T-helper 22 cell (primary cell): ENCODE results near the gene HK3.

Source experiments
- DNase-seq: peaks from one replicate; pipeline ENCODE4 v3.0.0-alpha.2; 2020; ENCODE audit warnings: low read depth

HK3 gene

DNA sequence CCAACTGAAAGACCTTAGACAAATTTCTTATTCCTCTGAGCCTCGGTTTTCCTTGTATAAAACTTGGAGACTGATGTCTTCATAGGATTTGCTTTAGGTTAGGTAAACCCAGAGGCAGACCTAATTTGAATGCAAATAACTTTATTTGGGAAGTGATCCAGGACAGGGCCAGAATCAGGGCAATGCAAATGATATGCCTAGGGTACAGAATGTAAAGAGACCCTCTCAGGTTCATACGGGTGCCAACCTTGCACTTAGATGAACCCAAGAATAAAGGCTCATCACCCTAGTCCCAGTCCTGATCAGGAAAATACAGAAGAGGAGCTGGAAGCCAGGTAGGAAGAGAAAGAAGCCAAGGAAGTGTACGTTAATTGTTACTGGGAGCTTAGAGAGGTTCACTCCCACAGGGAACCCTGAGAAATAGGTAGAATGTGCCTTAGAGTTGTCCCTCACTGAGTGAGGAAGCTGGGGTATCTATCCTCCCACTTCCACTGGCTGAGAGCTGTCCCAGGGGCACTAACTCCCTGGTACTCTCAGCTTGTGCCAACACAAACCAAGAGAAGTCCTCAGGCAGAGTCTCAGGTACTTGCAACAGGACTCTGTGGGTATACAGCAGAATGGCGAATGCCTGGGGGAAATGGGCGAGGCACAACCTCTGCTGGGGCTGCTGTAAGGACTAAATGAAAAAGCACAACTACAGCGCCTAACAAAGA, 3.1 kb upstream of the HK3 start:
- DNase-seq = no peak

DNA sequence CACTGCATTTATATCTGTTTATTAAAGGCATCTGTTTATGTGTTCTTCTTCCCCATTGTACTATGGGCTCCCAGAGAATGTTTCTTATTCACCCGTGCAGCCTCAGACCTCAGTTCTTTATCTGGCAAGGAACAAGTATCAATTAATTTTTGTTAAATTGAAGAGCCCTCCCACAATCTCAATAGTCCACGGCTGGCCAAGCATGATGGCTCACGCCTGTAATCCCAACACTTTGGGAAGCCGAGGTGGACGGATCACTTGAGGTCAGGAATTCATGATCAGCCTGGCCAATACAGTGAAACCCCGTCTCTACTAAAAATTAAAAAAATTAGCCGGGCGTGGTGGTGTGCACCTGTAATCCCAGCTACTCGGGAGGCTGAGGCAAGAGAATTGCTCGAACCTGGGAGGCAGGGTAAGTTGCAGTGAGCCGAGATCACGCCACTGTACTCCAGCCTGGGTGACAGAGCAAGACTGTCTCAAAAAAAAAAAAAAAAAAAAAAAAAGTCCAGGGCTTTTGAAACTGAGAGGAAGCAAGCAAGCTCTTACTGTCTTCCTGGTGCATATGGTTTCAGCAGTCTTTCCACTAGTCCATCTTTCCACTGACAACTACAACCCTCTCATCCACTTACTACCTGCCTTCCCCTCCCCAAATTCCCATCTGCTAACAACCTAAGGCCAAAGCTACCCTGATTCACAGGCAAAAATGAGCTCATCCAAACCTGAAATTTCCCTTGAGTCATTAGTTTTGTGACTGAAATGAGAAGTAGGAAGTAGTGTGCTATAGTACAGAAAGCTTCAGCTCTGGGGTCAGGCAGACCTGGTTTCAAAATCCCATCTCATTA, 2.3 kb upstream of the HK3 start:
- DNase-seq = no peak

- DNase-seq = no peak
Measured at GRCh38 chr5:176900780-176901204, 1.6 kb upstream of the HK3 start.

GRCh38 chr5:176899946-176900779, 1.0 kb upstream of the HK3 start:
- no peak for DNase-seq

GRCh38 chr5:176897263-176897662, 1.9 kb downstream of the HK3 start:
- no peak for DNase-seq

GRCh38 chr5:176895831-176896230, 3.3 kb downstream of the HK3 start:
- no peak for DNase-seq

DNA sequence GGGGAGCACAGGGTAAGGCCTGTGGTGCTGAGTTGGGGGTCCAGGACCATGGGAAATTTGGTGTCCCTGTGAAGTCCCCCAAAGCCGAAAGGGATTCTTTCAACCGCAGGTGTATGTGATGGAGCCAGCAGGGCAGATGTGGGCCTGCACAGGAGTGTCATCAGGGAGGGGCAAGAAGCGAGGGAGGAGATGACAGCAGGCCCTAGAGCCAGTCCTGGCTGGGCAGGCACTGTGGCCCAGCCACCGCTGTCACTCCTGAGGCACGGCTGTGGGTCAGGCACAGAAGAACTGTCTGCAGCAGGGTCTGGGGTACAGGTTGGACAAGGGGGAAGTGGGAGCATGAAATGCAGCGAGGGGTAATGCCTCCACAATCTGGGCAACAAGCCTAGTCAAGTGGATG, 4.8 kb downstream of the HK3 start:
- no peak for DNase-seq

DNA sequence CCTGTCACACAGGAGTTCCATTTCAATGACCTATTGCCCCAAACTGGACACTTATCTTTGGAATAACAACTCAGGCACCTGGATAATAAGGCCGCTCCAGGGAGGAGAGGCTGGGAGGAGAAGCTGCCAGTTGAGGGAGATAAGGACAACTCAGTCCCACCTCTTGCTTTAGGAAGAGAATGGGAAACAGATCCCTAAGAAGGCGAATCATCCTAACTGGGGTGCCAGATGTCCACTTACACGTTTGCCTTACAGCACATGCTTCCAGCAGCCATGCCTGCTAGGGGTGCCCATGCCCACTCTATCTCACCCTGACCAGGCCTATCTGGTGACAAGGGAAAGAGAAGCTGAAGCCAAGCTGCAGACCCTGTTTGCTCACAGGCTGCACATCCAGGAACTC, 6.5 kb downstream of the HK3 start:
- DNase-seq = no peak

DNA sequence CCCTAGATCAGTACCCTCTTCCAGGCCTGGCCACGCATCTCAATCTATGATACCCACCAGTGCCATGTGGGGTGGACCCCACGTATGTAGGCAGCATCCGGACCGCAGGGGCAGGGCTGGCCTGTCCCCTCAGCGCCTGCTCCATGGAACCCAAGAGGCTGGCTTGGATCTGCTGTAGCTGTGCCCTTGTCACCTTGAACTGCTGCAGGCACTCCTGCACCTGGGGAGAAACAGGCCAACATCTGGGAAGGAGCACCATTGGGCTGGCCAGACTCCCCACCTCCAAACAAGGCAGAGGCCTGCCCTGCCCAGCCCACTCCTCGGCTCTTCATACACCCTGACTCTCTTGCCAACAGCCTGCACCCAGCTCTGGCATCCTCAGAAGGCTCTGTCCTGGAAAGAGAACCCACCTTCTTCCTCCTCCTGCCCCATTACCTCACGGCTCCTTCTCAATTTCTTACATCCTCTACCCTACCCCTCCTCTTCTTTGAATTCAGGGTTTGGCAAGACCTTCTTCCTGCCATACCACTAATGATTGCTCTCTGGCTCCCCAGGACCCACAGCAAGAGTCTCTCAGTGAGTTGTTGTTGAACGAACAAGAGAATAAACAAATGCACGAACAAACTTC, 7.7 kb downstream of the HK3 start:
- no peak for DNase-seq

DNA sequence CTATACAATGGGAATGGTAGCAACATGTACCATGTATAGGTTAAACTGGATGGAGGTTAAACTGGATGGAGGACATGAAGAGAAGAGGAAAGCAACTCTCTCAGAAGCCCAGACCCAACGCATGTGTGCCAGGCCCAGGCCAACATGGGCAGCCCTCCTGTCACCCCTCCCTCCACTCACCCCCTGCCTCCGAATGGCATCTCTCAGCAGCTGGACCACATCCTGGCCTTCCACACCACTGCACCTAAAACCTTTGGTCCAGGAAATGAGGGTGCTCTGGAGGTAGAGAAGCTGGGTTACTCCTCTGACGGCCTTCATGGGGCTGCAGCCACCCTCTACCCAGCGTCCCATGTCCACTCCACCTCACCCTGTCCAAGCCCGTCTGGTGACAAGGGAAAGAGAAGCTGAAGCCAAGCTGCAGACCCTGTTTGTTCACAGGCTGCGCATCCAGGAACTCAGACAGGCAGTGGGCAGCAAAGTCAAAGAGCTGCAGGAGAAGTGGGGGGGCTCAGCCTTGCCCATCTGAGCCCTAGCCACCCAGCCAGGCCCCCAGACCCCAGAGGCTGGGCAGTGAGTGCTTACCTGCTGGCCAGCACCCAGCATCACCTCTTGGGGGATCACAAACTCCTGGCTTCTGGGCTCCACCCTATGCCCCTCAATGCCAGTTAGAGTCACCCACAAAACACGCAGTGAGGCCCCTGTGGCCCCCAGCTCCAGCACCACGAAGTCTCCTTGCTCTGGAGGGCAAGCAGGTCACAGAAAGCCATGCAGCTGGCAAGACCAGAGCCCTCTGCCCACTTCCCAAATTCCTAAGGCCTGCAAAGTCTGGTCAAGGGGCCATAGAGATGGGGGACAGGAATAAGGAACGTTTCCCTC, 8.5 kb downstream of the HK3 start:
- no peak for DNase-seq

DNA sequence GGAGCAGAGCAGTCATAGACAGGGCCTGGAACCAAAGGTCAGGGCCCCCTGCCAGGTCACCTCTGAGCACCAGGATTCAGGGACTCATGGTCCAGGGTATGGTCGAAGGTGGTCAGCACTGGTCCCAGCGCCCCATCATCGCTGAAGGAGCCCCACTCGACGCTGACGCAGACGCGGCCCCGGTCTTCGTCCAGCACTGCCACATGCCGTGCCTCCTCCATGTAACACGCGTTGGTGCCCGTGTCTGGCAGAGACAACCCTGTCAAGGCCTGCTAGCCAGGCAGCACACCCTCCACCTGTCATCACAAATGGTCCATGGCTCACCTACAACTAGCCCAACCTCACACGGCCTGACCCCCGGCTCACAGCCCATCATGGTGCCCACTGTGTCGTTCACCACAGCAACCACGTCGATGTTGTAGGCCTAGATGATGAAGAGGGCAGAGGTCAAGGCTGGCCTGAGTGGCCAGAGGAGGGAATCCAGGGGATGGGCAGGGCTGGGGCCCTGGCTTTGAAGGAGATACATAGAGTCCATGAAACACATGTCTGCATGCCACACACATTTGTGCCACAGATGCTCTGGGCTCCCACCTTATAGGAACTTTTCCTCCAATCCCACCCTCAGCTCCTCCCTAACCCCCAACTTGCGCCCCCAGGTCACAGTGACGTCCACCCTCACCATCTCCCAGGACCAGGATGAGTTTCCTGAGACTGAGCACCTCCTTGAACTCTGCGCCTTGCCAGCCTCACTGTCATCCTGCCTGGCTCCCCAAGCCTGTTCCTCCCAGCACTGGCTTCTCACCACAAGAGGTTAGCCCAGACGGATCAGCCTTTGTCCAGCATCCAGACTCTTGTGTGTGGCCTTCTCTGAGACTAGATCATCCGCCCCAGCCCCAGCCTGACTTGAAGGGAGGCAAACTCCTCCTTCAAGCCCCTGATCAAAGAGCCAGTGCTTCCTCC, 9.5 kb downstream of the HK3 start:
- no peak for DNase-seq

DNA sequence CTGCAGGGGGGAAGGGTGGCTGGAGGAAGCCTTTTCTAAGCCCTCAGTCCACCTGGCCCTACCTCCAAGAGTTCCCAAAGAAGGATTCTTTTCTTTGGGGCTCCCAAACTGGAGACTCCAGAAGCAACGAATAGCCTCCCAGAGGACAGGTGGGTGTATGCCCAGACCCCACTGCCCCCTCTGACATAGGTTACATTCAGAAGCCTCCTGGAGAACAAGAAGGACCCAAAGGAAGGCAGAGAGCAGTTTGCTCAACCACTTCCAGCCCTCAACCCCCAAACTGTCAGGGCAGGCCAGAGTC, 10.3 kb downstream of the HK3 start:
- no peak for DNase-seq

- no peak for DNase-seq
Measured at GRCh38 chr5:176888016-176888864, 10.9 kb downstream of the HK3 start.

GRCh38 chr5:176887252-176887849, 11.8 kb downstream of the HK3 start:
- DNase-seq = no peak

- DNase-seq = no peak
Measured at GRCh38 chr5:176886336-176887251, 12.6 kb downstream of the HK3 start.

GRCh38 chr5:176884571-176884890, 14.6 kb downstream of the HK3 start:
- DNase-seq = no peak

DNA sequence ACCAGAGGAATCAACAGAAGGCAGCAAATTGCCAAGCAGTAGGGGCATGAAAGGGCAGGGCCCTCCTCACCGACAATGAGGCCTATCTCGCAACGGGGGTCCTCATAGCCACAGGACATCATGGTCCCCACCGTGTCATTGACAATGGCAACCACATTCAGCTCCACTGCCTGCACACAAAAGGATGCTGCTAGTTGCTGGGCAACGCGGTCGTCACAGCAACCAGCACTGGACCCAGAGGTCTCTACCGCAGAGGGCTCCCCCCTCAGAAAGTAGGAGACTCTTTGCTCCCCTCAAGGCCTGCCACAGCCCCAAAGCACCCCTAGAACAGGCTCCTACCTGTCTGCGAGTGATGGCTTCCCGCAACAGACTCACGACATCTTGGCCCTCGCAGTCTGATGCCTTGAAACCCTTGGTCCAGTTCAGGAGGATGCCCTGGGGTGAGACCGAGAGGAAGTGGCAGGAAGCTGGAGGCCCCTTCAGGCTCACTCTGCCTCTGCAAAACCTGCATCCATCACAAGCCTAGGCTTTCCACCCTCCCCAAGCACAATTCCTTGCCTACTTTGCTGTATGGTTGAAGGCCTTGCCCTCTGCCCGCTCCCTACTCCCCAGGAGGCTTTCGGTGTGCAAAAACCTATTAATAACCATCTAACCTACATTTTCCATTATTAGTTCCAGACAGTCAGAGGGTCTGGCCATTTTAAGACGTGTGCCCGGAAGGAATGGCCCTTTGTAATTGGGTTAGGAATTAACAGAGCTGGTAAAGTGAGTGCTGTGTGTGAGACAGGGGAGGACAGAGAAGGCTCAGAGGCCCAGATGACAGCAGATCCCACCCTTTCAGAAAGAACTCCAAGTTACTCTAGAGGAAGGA, 15.2 kb downstream of the HK3 start:
- no peak for DNase-seq
